Smooth muscle cell (in vitro differentiated cells): ENCODE data around the gene LSAMP. TPM values are rescaled to one million over a fixed set of nuclear protein-coding genes. Genes with fewer than 3 reads are reported as not detected.

ENCODE experiments used
- DNase-seq: peaks from one replicate; lab custom pipeline; 2025; ENCODE audit not compliant: unreplicated experiment; lab: John Stamatoyannopoulos, UW
- H2AFZ ChIP-seq: fragments of 200-600 bp; sonication (generic); 2 replicates; pipeline ENCODE4 v1.6.0; 2016; ENCODE audit warnings: antibody characterized with exemption, low read depth, mild to moderate bottlenecking
- H3F3A ChIP-seq: fragments of 200-600 bp; sonication (generic); 2 replicates; pipeline ENCODE4 v1.6.0; 2017; ENCODE audit warnings: antibody characterized with exemption, low read depth
- H3K27ac ChIP-seq: fragments of 200-600 bp; sonication (generic); 2 replicates; pipeline ENCODE4 v1.5.1; 2016; ENCODE audit warnings: low read depth, mild to moderate bottlenecking
- H3K27me3 ChIP-seq: fragments of 200-600 bp; sonication (generic); 2 replicates; pipeline ENCODE4 v1.6.1; 2016; ENCODE audit warnings: low read depth, mild to moderate bottlenecking
- H3K36me3 ChIP-seq: fragments of 200-600 bp; sonication (generic); 2 replicates; pipeline ENCODE4 v1.5.1; 2016; ENCODE audit warnings: low read depth
- H3K4me1 ChIP-seq: fragments of 200-600 bp; sonication (generic); 2 replicates; pipeline ENCODE4 v1.5.1; 2016; ENCODE audit warnings: low read depth
- H3K4me2 ChIP-seq: fragments of 200-600 bp; sonication (generic); 2 replicates; pipeline ENCODE4 v1.6.0; 2016; ENCODE audit warnings: mild to moderate bottlenecking
- H3K4me3 ChIP-seq: fragments of 200-600 bp; sonication (generic); 2 replicates; pipeline ENCODE4 v1.5.1; 2016; ENCODE audit warnings: mild to moderate bottlenecking
- H3K79me2 ChIP-seq: fragments of 200-600 bp; sonication (generic); 2 replicates; pipeline ENCODE4 v1.6.0; 2016; ENCODE audit warnings: low read depth, mild to moderate bottlenecking
- H3K9ac ChIP-seq: fragments of 200-600 bp; sonication (generic); 2 replicates; pipeline ENCODE4 v1.6.0; 2016; ENCODE audit warnings: low read depth
- H3K9me3 ChIP-seq: fragments of 200-600 bp; sonication (generic); replicated peaks from 2 replicates; pipeline ENCODE4 v1.5.1; 2016; ENCODE audit warnings: low read depth
- H4K20me1 ChIP-seq: fragments of 200-600 bp; sonication (generic); 2 replicates; pipeline ENCODE4 v1.6.0; 2016; ENCODE audit warnings: low read depth
- CTCF ChIP-seq: fragments of 200-600 bp; sonication (generic); IDR thresholded peaks from 2 replicates; pipeline ENCODE4 v1.5.1; 2017; ENCODE audit warnings: borderline replicate concordance, mild to moderate bottlenecking, antibody characterized with exemption; ENCODE audit not compliant: insufficient read depth, poor library complexity, severe bottlenecking
- WGBS: methylation state at CpG from one replicate; pipeline ENCODE4 v1.1.7; 2016; ENCODE audit warnings: low lambda C conversion rate; 5-methylcytosine and 5-hydroxymethylcytosine counted together
- polyA plus RNA-seq: library from polyadenylated mRNA; unstranded; fragments of >200 nt; fragmentation: Nextera tagmentation; extraction: Ambion mirVana; gene quantifications from 2 replicates; pipeline ENCODE4 v1.2.1, GENCODE V29; 2016
- total RNA-seq: library from RNA; depleted of rRNA; stranded (reverse); fragments of >200 nt; gene quantifications from 2 replicates; pipeline ENCODE4 v1.2.3, GENCODE V29; 2014

LSAMP gene
- total and polyA plus RNA-seq, 2 experiments from 2014 or later = 11.2 to 13.6 TPM

- Histone ChIP-seq H3K9ac (no peak overlapping the region), H3K27me3 (no peaks in the 10 kb centered on the region), H3F3A (no peaks in the 10 kb centered on the region), H3K4me3 (no peak overlapping the region), H3K36me3 (no peaks in the 10 kb centered on the region), H3K9me3 (no peaks in the 10 kb centered on the region), H4K20me1 (no peaks in the 10 kb centered on the region), H3K79me2 (no peaks in the 10 kb centered on the region), H3K4me2 (peak overlapping the region; percentile 12), H3K4me1 (peaks cover 21% of the 10 kb centered on the region), H3K27ac (no peak overlapping the region), H2AFZ (no peak overlapping the region)
- TF ChIP-seq CTCF = no peak
- no peak for DNase-seq
- 69% methylated on average over 4 of the region's 4 CpGs for WGBS
These were observed 188.3 kb downstream of the LSAMP start for GRCh38 chr3:116256843-116257485.

- H3K9ac ChIP-seq = no peak overlapping the region
- peaks cover 23% of the 10 kb centered on the region for H3K4me1 ChIP-seq
- H3K27me3 ChIP-seq = no peaks in the 10 kb centered on the region
- H3K4me3 ChIP-seq = no peak overlapping the region
- no peak overlapping the region for H2AFZ ChIP-seq
- no peaks in the 10 kb centered on the region for H4K20me1 ChIP-seq
- 96% methylated on average over 3 of the region's 3 CpGs for WGBS
- DNase-seq = no peak
- no peak overlapping the region for H3K4me2 ChIP-seq
- H3F3A ChIP-seq = no peaks in the 10 kb centered on the region
- no peaks in the 10 kb centered on the region for H3K36me3 ChIP-seq
- no peaks in the 10 kb centered on the region for H3K79me2 ChIP-seq
- no peak overlapping the region for H3K27ac ChIP-seq
- H3K9me3 ChIP-seq = no peaks in the 10 kb centered on the region
- no peak for TF ChIP-seq CTCF
These were observed 190.7 kb downstream of the LSAMP start for GRCh38 chr3:116254541-116254940.

- 70% methylated on average over 4 of the region's 4 CpGs for WGBS
- Histone ChIP-seq H3K9ac (no peak overlapping the region), H3K79me2 (no peaks in the 10 kb centered on the region), H3K36me3 (no peaks in the 10 kb centered on the region), H3K27ac (no peak overlapping the region), H3F3A (no peaks in the 10 kb centered on the region), H3K4me2 (no peak overlapping the region), H3K4me3 (no peak overlapping the region), H3K9me3 (no peaks in the 10 kb centered on the region), H2AFZ (no peak overlapping the region), H4K20me1 (no peaks in the 10 kb centered on the region), H3K27me3 (no peaks in the 10 kb centered on the region), H3K4me1 (peaks cover 23% of the 10 kb centered on the region)
- DNase-seq = no peak
- no peak for TF ChIP-seq CTCF
These were observed 191.8 kb downstream of the LSAMP start for GRCh38 chr3:116253511-116253910.

DNA sequence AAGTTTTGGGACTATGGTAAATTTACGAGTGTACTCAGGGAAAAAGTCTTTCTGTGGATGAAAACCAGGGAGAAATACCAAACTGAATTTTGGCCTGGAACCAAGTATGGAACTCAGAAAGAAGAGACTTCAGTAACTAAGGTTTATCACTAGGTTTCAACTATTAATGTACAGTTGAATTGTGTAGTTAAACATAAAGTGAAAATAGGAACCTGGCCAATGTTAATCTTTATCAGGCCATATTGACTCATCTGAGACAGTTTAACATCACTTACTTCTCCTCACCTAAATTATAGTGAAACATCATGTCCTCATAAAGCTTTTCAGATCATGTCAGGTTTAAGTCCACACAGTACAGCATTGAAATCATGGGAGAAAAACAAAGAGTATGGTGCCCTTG, 197.7 kb downstream of the LSAMP start:
- Histone ChIP-seq H3K36me3 (no peaks in the 10 kb centered on the region), H3K9me3 (no peaks in the 10 kb centered on the region), H3K27ac (no peak overlapping the region), H3K79me2 (no peaks in the 10 kb centered on the region), H2AFZ (no peak overlapping the region), H3F3A (no peaks in the 10 kb centered on the region), H3K4me1 (peaks cover 11% of the 10 kb centered on the region), H3K4me2 (no peak overlapping the region), H3K4me3 (no peak overlapping the region), H4K20me1 (no peaks in the 10 kb centered on the region), H3K9ac (no peak overlapping the region), H3K27me3 (no peaks in the 10 kb centered on the region)
- WGBS = 85% methylated on average over 1 of the region's 1 CpG
- TF ChIP-seq CTCF = no peak
- no peak for DNase-seq
